Panc1 (cell line): Measurements from ENCODE around the gene ANKK1. TPM values are rescaled to one million over a fixed set of nuclear protein-coding genes. Genes with fewer than 3 reads are reported as not detected.

Source experiments
- ATAC-seq: fragments of 200-7000 bp; cut with Tn5 transposase; 2 replicates; pipeline ENCODE4 v1.9.1; 2020; ENCODE audit warnings: mild to moderate bottlenecking, moderate library complexity
- BruUV-seq: library from RNA; stranded (reverse); fragments of 400-500 nt; replicated peaks from 2 replicates; lab custom pipeline; 2021; lab: Mats Ljungman, UMichigan
- CTCF ChIA-PET: fragments of 300-600 bp; sonication (Branson Sonifier 250); formaldehyde crosslinking; loops from one replicate; lab custom pipeline; 2022; ENCODE audit warnings: antibody characterized with exemption; lab: Charles Lee
- POLR2A ChIA-PET: fragments of 300-600 bp; sonication (Branson Sonifier 250); formaldehyde crosslinking; loops from one replicate; lab custom pipeline; 2022; ENCODE audit warnings: antibody characterized with exemption; lab: Charles Lee
- DNase-seq: peaks from one replicate; pipeline ENCODE4 v3.0.0-alpha.2; 2010; ENCODE audit warnings: low read depth, low spot score
- H3K27ac ChIP-seq: 2 replicates; pipeline ENCODE4 v1.5.1; 2011; ENCODE audit warnings: mild to moderate bottlenecking, low read length, inconsistent platforms
- H3K27me3 ChIP-seq: fragments of 200-500 bp; sonication (Bioruptor generic); 2 replicates; pipeline ENCODE4 v1.6.0; 2014; ENCODE audit warnings: low read length, inconsistent platforms; ENCODE audit not compliant: control insufficient read depth, insufficient read depth
- H3K36me3 ChIP-seq: fragments of 200-500 bp; sonication (Bioruptor generic); 2 replicates; pipeline ENCODE4 v1.5.1; 2014; ENCODE audit warnings: inconsistent platforms, mild to moderate bottlenecking, low read length, moderate library complexity; ENCODE audit not compliant: control insufficient read depth, insufficient read depth
- H3K4me1 ChIP-seq: 2 replicates; pipeline ENCODE4 v1.5.1; 2011; ENCODE audit warnings: inconsistent platforms, mild to moderate bottlenecking, low read length, moderate library complexity; ENCODE audit not compliant: control insufficient read depth, insufficient read depth
- H3K4me3 ChIP-seq, 2 experiments: 2 replicates each; pipeline ENCODE4 v1.5.1; 2011 to 2012; ENCODE audit warnings: low read depth in 2 of 2, low read length in 2 of 2, mild to moderate bottlenecking in 2 of 2, inconsistent platforms in 1 of 2, moderate library complexity in 1 of 2
- H3K9me3 ChIP-seq: fragments of 200-500 bp; sonication (Bioruptor generic); 2 replicates; pipeline ENCODE4 v1.5.1; 2014; ENCODE audit warnings: low read depth, mild to moderate bottlenecking, inconsistent platforms, low read length, moderate library complexity; ENCODE audit not compliant: control insufficient read depth, insufficient read depth
- POLR2AphosphoS5 ChIP-seq: IDR thresholded peaks from 2 replicates; pipeline ENCODE4 v1.6.1; 2012; ENCODE audit warnings: mild to moderate bottlenecking, low read depth, low read length, moderate library complexity
- SIN3A ChIP-seq: IDR thresholded peaks from 2 replicates; pipeline ENCODE4 v1.6.1; 2012; ENCODE audit warnings: low read depth, mild to moderate bottlenecking, low read length, moderate library complexity, borderline replicate concordance; ENCODE audit not compliant: insufficient read depth
- TCF7L2 ChIP-seq: IDR thresholded peaks from 2 replicates; pipeline ENCODE4 v1.6.1; 2011; ENCODE audit warnings: mild to moderate bottlenecking, low read depth, low read length, inconsistent platforms
- in situ Hi-C: cut with HindIII; loops from 2 replicates; pipeline ENCODE4 v1.10.0; 2016; ENCODE audit warnings: low sequenced_read_pairs, low pct_unique_long_range_greater_than_20kb
- intact Hi-C: fragments of 100-400 bp; cut with micrococcal nuclease; formaldehyde crosslinking; loops from one replicate; pipeline ENCODE4 v1.10.0; 2022; ENCODE audit not compliant: unreplicated experiment
- total RNA-seq: library from RNA; stranded (reverse); gene quantifications from one replicate; pipeline ENCODE4 v1.2.1, GENCODE V29; 2021; ENCODE audit not compliant: unreplicated experiment
- TF ChIP-seq, protein P1 (sequence below), 2 experiments: IDR thresholded peaks; 2 replicates each; pipeline ENCODE4 v1.6.1; 2011 to 2012; ENCODE audit warnings: low read depth in 2 of 2, control low read depth in 1 of 2, low read length in 1 of 2, mild to moderate bottlenecking in 1 of 2, moderate library complexity in 1 of 2; ENCODE audit not compliant: insufficient read depth in 1 of 2
- TF ChIP-seq, protein P2 (sequence below): fragments of 450-650 bp; IDR thresholded peaks from 2 replicates; pipeline ENCODE4 v1.5.1; 2017; ENCODE audit warnings: mild to moderate bottlenecking

Gene ANKK1
- total RNA-seq, 1 experiment from 2014 or later = 0.08 TPM

DNA sequence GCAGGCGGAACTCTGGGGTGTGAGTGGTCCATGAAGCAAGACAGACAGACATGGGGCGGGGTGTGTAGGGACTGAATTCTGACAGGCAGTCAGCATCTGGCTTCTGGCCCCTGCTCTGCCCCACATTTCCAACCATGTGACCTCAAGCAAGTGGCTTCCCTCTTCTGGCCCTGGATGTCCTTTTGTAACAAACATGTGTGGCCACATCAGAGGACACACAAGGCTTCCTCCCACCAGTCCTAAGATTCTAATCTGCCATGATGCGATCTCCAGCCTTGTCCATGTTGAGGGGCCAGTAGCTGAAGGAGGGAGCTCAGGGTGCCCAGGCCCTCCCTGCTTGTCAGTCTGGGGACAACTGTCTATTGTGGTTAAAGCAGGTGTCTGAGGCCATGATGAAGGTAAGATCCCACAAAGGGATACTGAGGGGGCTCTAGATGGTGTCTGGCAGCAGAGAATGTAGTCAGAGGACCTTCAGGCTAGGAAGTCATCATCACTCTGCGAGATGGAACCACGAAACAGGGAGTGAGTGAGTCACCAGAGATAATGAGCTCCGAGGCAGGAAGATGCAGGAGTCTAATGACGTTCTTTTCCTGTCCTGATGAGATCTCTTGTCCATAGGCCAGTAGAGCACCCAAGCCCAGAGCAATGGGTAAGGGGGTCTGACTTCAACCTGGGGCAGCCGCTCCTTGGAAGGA lies 60.2 kb downstream of the ANKK1 start:
- ATAC-seq = no peak
- H3K4me1 ChIP-seq = peaks cover 15% of the 10 kb centered on the region

DNA sequence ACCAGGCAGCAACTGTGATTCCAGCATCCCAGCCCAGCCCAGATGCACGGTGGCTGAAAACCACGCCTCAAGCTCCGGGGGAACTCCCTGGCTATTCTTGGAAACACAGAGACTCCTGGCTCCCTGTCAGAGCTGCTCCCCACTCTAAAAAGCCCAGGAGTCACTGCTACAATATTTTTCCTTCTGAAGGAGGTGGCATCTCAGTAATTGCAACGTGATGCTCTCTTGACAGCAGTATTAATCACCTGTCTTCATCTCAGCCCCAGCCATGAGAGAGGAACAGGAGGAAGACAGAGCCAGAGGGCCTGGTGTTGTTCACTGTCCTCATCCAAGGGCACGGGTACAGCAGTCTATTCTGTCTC lies 60.7 kb downstream of the ANKK1 start:
- ATAC-seq (no peak), DNase-seq (no peak)
- ChIA-PET CTCF (no interaction called here), POLR2A (no interaction called here)
- intact Hi-C loops (no loop called here), in situ Hi-C loops (no loop called here)
- 0 out of 2 replicates have a peak, but pooled peaks cover 2% of the 10 kb centered on the region for H3K27me3 ChIP-seq
- peaks cover 15% of the 10 kb centered on the region for H3K4me1 ChIP-seq
- no TSS peak for BruUV-seq
- H3K27ac ChIP-seq = no peak overlapping the region
- no peaks in the 10 kb centered on the region for H3K9me3 ChIP-seq
- H3K36me3 ChIP-seq = no peaks in the 10 kb centered on the region
- TF ChIP-seq, protein P1, sequence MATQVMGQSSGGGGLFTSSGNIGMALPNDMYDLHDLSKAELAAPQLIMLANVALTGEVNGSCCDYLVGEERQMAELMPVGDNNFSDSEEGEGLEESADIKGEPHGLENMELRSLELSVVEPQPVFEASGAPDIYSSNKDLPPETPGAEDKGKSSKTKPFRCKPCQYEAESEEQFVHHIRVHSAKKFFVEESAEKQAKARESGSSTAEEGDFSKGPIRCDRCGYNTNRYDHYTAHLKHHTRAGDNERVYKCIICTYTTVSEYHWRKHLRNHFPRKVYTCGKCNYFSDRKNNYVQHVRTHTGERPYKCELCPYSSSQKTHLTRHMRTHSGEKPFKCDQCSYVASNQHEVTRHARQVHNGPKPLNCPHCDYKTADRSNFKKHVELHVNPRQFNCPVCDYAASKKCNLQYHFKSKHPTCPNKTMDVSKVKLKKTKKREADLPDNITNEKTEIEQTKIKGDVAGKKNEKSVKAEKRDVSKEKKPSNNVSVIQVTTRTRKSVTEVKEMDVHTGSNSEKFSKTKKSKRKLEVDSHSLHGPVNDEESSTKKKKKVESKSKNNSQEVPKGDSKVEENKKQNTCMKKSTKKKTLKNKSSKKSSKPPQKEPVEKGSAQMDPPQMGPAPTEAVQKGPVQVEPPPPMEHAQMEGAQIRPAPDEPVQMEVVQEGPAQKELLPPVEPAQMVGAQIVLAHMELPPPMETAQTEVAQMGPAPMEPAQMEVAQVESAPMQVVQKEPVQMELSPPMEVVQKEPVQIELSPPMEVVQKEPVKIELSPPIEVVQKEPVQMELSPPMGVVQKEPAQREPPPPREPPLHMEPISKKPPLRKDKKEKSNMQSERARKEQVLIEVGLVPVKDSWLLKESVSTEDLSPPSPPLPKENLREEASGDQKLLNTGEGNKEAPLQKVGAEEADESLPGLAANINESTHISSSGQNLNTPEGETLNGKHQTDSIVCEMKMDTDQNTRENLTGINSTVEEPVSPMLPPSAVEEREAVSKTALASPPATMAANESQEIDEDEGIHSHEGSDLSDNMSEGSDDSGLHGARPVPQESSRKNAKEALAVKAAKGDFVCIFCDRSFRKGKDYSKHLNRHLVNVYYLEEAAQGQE (IDR thresholded peaks at IDR 0.05; ENCODE audit: insufficient read depth in 1 of 2, low read depth in 2 of 2, low read length in 1 of 2) = no peak
- TF ChIP-seq SIN3A (no peak), TCF7L2 (no peak), POLR2AphosphoS5 (no peak)
- TF ChIP-seq, protein P2, sequence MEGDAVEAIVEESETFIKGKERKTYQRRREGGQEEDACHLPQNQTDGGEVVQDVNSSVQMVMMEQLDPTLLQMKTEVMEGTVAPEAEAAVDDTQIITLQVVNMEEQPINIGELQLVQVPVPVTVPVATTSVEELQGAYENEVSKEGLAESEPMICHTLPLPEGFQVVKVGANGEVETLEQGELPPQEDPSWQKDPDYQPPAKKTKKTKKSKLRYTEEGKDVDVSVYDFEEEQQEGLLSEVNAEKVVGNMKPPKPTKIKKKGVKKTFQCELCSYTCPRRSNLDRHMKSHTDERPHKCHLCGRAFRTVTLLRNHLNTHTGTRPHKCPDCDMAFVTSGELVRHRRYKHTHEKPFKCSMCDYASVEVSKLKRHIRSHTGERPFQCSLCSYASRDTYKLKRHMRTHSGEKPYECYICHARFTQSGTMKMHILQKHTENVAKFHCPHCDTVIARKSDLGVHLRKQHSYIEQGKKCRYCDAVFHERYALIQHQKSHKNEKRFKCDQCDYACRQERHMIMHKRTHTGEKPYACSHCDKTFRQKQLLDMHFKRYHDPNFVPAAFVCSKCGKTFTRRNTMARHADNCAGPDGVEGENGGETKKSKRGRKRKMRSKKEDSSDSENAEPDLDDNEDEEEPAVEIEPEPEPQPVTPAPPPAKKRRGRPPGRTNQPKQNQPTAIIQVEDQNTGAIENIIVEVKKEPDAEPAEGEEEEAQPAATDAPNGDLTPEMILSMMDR = no peak
- no peak overlapping the region for H3K4me3 ChIP-seq

More for the DNA sequence above, 60.2 kb downstream of the ANKK1 start:
- no peak overlapping the region for H3K27ac ChIP-seq
- H3K9me3 ChIP-seq = no peaks in the 10 kb centered on the region
- no peaks in the 10 kb centered on the region for H3K36me3 ChIP-seq
- no peak overlapping the region for H3K4me3 ChIP-seq
- CTCF ChIA-PET = no interaction called here
- in situ Hi-C loops (no loop called here), intact Hi-C loops (no loop called here)
- 0 out of 2 replicates have a peak, but pooled peaks cover 2% of the 10 kb centered on the region for H3K27me3 ChIP-seq
- DNase-seq = no peak
- no peak for TF ChIP-seq SIN3A
- TF ChIP-seq TCF7L2 = no peak
- TF ChIP-seq, protein P1 (IDR thresholded peaks at IDR 0.05; ENCODE audit: insufficient read depth in 1 of 2, low read depth in 2 of 2, low read length in 1 of 2) = no peak
- TF ChIP-seq, protein P2 = no peak
- no peak for TF ChIP-seq POLR2AphosphoS5
- POLR2A ChIA-PET = no interaction called here
- no TSS peak for BruUV-seq
